Astrocyte (in vitro differentiated cells and primary cell): ENCODE results near the gene MOB1A.

ENCODE experiments used
- CTCF ChIP-seq: IDR thresholded peaks from 2 replicates; pipeline ENCODE4 v1.5.1; 2011; ENCODE audit warnings: low read depth, mild to moderate bottlenecking, inconsistent platforms, low read length, moderate library complexity; ENCODE audit not compliant: insufficient read depth
- EZH2 ChIP-seq: IDR thresholded peaks from 2 replicates; pipeline ENCODE4 v1.6.1; 2012; ENCODE audit warnings: mild to moderate bottlenecking, low read length, inconsistent platforms; ENCODE audit not compliant: insufficient read depth

- TF ChIP-seq CTCF (no peak), EZH2 (no peak)
Measured at GRCh38 chr2:74147727-74148456, 30.8 kb downstream of the MOB1A start, which contains the start of gene BOLA3.
